Smooth muscle cell (in vitro differentiated cells): ENCODE results near the gene CXCL5. TPM values are rescaled to one million over a fixed set of nuclear protein-coding genes. Genes with fewer than 3 reads are reported as not detected.
"Not testable (repeated sequence)": the region's sequence is repeated elsewhere in the genome, so short reads cannot be mapped to it uniquely, and the experiment has no call there.

Experiments
- DNase-seq: peaks from one replicate; lab custom pipeline; 2025; ENCODE audit not compliant: unreplicated experiment; lab: John Stamatoyannopoulos, UW
- H2AFZ ChIP-seq: fragments of 200-600 bp; sonication (generic); 2 replicates; pipeline ENCODE4 v1.6.0; 2016; ENCODE audit warnings: antibody characterized with exemption, low read depth, mild to moderate bottlenecking
- H3F3A ChIP-seq: fragments of 200-600 bp; sonication (generic); 2 replicates; pipeline ENCODE4 v1.6.0; 2017; ENCODE audit warnings: antibody characterized with exemption, low read depth
- H3K27ac ChIP-seq: fragments of 200-600 bp; sonication (generic); 2 replicates; pipeline ENCODE4 v1.5.1; 2016; ENCODE audit warnings: low read depth, mild to moderate bottlenecking
- H3K27me3 ChIP-seq: fragments of 200-600 bp; sonication (generic); 2 replicates; pipeline ENCODE4 v1.6.1; 2016; ENCODE audit warnings: low read depth, mild to moderate bottlenecking
- H3K36me3 ChIP-seq: fragments of 200-600 bp; sonication (generic); 2 replicates; pipeline ENCODE4 v1.5.1; 2016; ENCODE audit warnings: low read depth
- H3K4me1 ChIP-seq: fragments of 200-600 bp; sonication (generic); 2 replicates; pipeline ENCODE4 v1.5.1; 2016; ENCODE audit warnings: low read depth
- H3K4me2 ChIP-seq: fragments of 200-600 bp; sonication (generic); 2 replicates; pipeline ENCODE4 v1.6.0; 2016; ENCODE audit warnings: mild to moderate bottlenecking
- H3K4me3 ChIP-seq: fragments of 200-600 bp; sonication (generic); 2 replicates; pipeline ENCODE4 v1.5.1; 2016; ENCODE audit warnings: mild to moderate bottlenecking
- H3K79me2 ChIP-seq: fragments of 200-600 bp; sonication (generic); 2 replicates; pipeline ENCODE4 v1.6.0; 2016; ENCODE audit warnings: low read depth, mild to moderate bottlenecking
- H3K9ac ChIP-seq: fragments of 200-600 bp; sonication (generic); 2 replicates; pipeline ENCODE4 v1.6.0; 2016; ENCODE audit warnings: low read depth
- H3K9me3 ChIP-seq: fragments of 200-600 bp; sonication (generic); replicated peaks from 2 replicates; pipeline ENCODE4 v1.5.1; 2016; ENCODE audit warnings: low read depth
- H4K20me1 ChIP-seq: fragments of 200-600 bp; sonication (generic); 2 replicates; pipeline ENCODE4 v1.6.0; 2016; ENCODE audit warnings: low read depth
- CTCF ChIP-seq: fragments of 200-600 bp; sonication (generic); IDR thresholded peaks from 2 replicates; pipeline ENCODE4 v1.5.1; 2017; ENCODE audit warnings: borderline replicate concordance, mild to moderate bottlenecking, antibody characterized with exemption; ENCODE audit not compliant: insufficient read depth, poor library complexity, severe bottlenecking
- WGBS: methylation state at CpG from one replicate; pipeline ENCODE4 v1.1.7; 2016; ENCODE audit warnings: low lambda C conversion rate; 5-methylcytosine and 5-hydroxymethylcytosine counted together
- polyA plus RNA-seq: library from polyadenylated mRNA; unstranded; fragments of >200 nt; fragmentation: Nextera tagmentation; extraction: Ambion mirVana; gene quantifications from 2 replicates; pipeline ENCODE4 v1.2.1, GENCODE V29; 2016
- total RNA-seq: library from RNA; depleted of rRNA; stranded (reverse); fragments of >200 nt; gene quantifications from 2 replicates; pipeline ENCODE4 v1.2.3, GENCODE V29; 2014

CXCL5 gene
- total and polyA plus RNA-seq, 2 experiments from 2014 or later: 3.7 to 4.2 TPM

- no peaks in the 10 kb centered on the region for H3K79me2 ChIP-seq
- H2AFZ ChIP-seq: no peak overlapping the region
- no peak overlapping the region for H3K9ac ChIP-seq
- no peak overlapping the region for H3K4me2 ChIP-seq
- H3K27ac ChIP-seq: no peak overlapping the region
- peaks cover 8% of the 10 kb centered on the region for H3K9me3 ChIP-seq
- peaks cover 5% of the 10 kb centered on the region for H3F3A ChIP-seq
- peak; percentile 19 for TF ChIP-seq CTCF
- H3K4me3 ChIP-seq: no peak overlapping the region
- DNase-seq: no peak
- H3K27me3 ChIP-seq: no peaks in the 10 kb centered on the region
- no peaks in the 10 kb centered on the region for H3K36me3 ChIP-seq
- H3K4me1 ChIP-seq: no peaks in the 10 kb centered on the region
- WGBS: 55% methylated on average over 7 of the region's 7 CpGs
- no peaks in the 10 kb centered on the region for H4K20me1 ChIP-seq
Measured at GRCh38 chr4:73964862-73965611, 33.4 kb downstream of the CXCL5 start.

- no peak for TF ChIP-seq CTCF
- H2AFZ ChIP-seq: no peak overlapping the region
- DNase-seq: no peak
Measured at GRCh38 chr4:73962724-73963123, 35.8 kb downstream of the CXCL5 start.

GRCh38 chr4:73959041-73959440 lies 39.4 kb downstream of the CXCL5 start:
- 100% methylated on average over 1 of the region's 1 CpG for WGBS
- H3F3A ChIP-seq: not testable (repeated sequence)

More at GRCh38 chr4:73962724-73963123, 35.8 kb downstream of the CXCL5 start:
- H3K9ac ChIP-seq: no peak overlapping the region
- H3K4me2 ChIP-seq: no peak overlapping the region
- peaks cover 5% of the 10 kb centered on the region for H3F3A ChIP-seq
- H3K27ac ChIP-seq: no peak overlapping the region
- H3K9me3 ChIP-seq: peaks cover 8% of the 10 kb centered on the region
- no peaks in the 10 kb centered on the region for H3K36me3 ChIP-seq
- H3K79me2 ChIP-seq: no peaks in the 10 kb centered on the region
- H3K27me3 ChIP-seq: no peaks in the 10 kb centered on the region
- H4K20me1 ChIP-seq: no peaks in the 10 kb centered on the region
- H3K4me3 ChIP-seq: no peak overlapping the region
- 76% methylated on average over 2 of the region's 2 CpGs for WGBS
- H3K4me1 ChIP-seq: no peaks in the 10 kb centered on the region

GRCh38 chr4:73952352-73952751 lies 46.1 kb downstream of the CXCL5 start:
- H3K4me1 ChIP-seq: peaks cover 9% of the 10 kb centered on the region
- no peaks in the 10 kb centered on the region for H3K79me2 ChIP-seq
- H3K27me3 ChIP-seq: peaks cover 15% of the 10 kb centered on the region
- whole genome bisulfite sequencing: 75% methylated on average over 3 of the region's 3 CpGs
- H3F3A ChIP-seq: no peaks in the 10 kb centered on the region
- no peak overlapping the region for H3K4me2 ChIP-seq
- H3K9me3 ChIP-seq: no peaks in the 10 kb centered on the region
- no peak overlapping the region for H3K27ac ChIP-seq
- no peak for DNase-seq
- no peaks in the 10 kb centered on the region for H4K20me1 ChIP-seq
- H2AFZ ChIP-seq: no peak overlapping the region
- no peak for TF ChIP-seq CTCF
- no peaks in the 10 kb centered on the region for H3K36me3 ChIP-seq
- H3K9ac ChIP-seq: no peak overlapping the region
- no peak overlapping the region for H3K4me3 ChIP-seq

More at GRCh38 chr4:73959041-73959440, 39.4 kb downstream of the CXCL5 start:
- H3K27ac ChIP-seq, H3K4me2 ChIP-seq, H3K36me3 ChIP-seq, H3K9ac ChIP-seq, H3K4me3 ChIP-seq, H4K20me1 ChIP-seq, H2AFZ ChIP-seq, DNase-seq, H3K79me2 ChIP-seq, H3K9me3 ChIP-seq, H3K4me1 ChIP-seq, H3K27me3 ChIP-seq: not testable (repeated sequence)

GRCh38 chr4:73950376-73950920 lies 48.0 kb downstream of the CXCL5 start:
- not testable (repeated sequence) for H3K36me3 ChIP-seq, H3K9me3 ChIP-seq, H4K20me1 ChIP-seq, H3K79me2 ChIP-seq, H3K27ac ChIP-seq, H3F3A ChIP-seq, H3K4me1 ChIP-seq, H2AFZ ChIP-seq, DNase-seq, H3K9ac ChIP-seq, H3K4me3 ChIP-seq, H3K4me2 ChIP-seq
- 33% methylated on average over 8 of the region's 8 CpGs for WGBS
- H3K27me3 ChIP-seq: peaks cover 33% of the 10 kb centered on the region
